ENCODE results near the gene PTPN14.

The PTPN14 gene

GRCh38 chr1:214310010-214310409, 241.4 kb downstream of the PTPN14 start:
- Mint-ChIP-seq H3K4me1 (peaks cover 33% of the 10 kb centered on the region), H3K36me3 (ENCODE audit: low read depth) (peaks cover 1% of the 10 kb centered on the region), H3K27me3 (ENCODE audit: low read depth, poor library complexity) (no peaks in the 10 kb centered on the region), H3K4me3 (no peak overlapping the region), H3K9me3 (no peaks in the 10 kb centered on the region), H3K27ac (no peak overlapping the region)
- TF ChIP-seq CTCF (IDR thresholded peaks at IDR 0.05), result no peak
- DNase-seq, result no peak

- Mint-ChIP-seq H3K27ac (peak overlapping the region; percentile 25), H3K9me3 (no peaks in the 10 kb centered on the region), H3K27me3 (ENCODE audit: low read depth, poor library complexity) (no peaks in the 10 kb centered on the region), H3K4me3 (no peak overlapping the region), H3K36me3 (ENCODE audit: low read depth) (no peaks in the 10 kb centered on the region), H3K4me1 (peaks cover 38% of the 10 kb centered on the region)
- no peak for TF ChIP-seq CTCF (IDR thresholded peaks at IDR 0.05)
- DNase-seq, result no peak
Observed at GRCh38 chr1:214306269-214306668, 245.1 kb downstream of the PTPN14 start.

GRCh38 chr1:214305164-214305751, 246.1 kb downstream of the PTPN14 start:
- Mint-ChIP-seq H3K27me3 (ENCODE audit: low read depth, poor library complexity) (peaks cover 3% of the 10 kb centered on the region), H3K4me1 (peaks cover 36% of the 10 kb centered on the region), H3K27ac (no peak overlapping the region), H3K36me3 (ENCODE audit: low read depth) (peaks cover 5% of the 10 kb centered on the region), H3K4me3 (no peak overlapping the region), H3K9me3 (peaks cover 4% of the 10 kb centered on the region)
- TF ChIP-seq CTCF (IDR thresholded peaks at IDR 0.05), result no peak
- DNase-seq, result no peak

- peak overlapping the region; percentile 17 for H3K27ac Mint-ChIP-seq
- peaks cover 4% of the 10 kb centered on the region for H3K27me3 Mint-ChIP-seq (ENCODE audit: low read depth, poor library complexity)
- peaks cover 11% of the 10 kb centered on the region for H3K36me3 Mint-ChIP-seq (ENCODE audit: low read depth)
- DNase-seq, result no peak
- H3K4me1 Mint-ChIP-seq, result peaks cover 39% of the 10 kb centered on the region
- no peak overlapping the region for H3K4me3 Mint-ChIP-seq
- peaks cover 13% of the 10 kb centered on the region for H3K9me3 Mint-ChIP-seq
- no peak for TF ChIP-seq CTCF (IDR thresholded peaks at IDR 0.05)
Observed at GRCh38 chr1:214303141-214303930, 248.1 kb downstream of the PTPN14 start.

GRCh38 chr1:214301526-214301925, 249.9 kb downstream of the PTPN14 start:
- Mint-ChIP-seq H3K4me1 (peaks cover 53% of the 10 kb centered on the region), H3K9me3 (peaks cover 14% of the 10 kb centered on the region), H3K27ac (peak overlapping the region; percentile 33), H3K27me3 (ENCODE audit: low read depth, poor library complexity) (peaks cover 4% of the 10 kb centered on the region), H3K36me3 (ENCODE audit: low read depth) (peaks cover 19% of the 10 kb centered on the region), H3K4me3 (no peak overlapping the region)
- TF ChIP-seq CTCF (IDR thresholded peaks at IDR 0.05), result no peak
- DNase-seq, result no peak

Measured in nephron progenitor cell (in vitro differentiated cells).